CD4-positive, alpha-beta memory T cell (primary cell): ENCODE results near the gene UNKL. TPM values are rescaled to one million over a fixed set of nuclear protein-coding genes. Genes with fewer than 3 reads are reported as not detected.

Source experiments
- CTCF ChIA-PET: fragments of 350-600 bp; sonication (Branson Sonifier 250); formaldehyde crosslinking; loops from one replicate; lab custom pipeline; 2021; ENCODE audit warnings: inconsistent platforms; ENCODE audit not compliant: partially characterized antibody; lab: Charles Lee
- POLR2A ChIA-PET: fragments of 350-600 bp; sonication (Branson Sonifier 250); formaldehyde crosslinking; loops from one replicate; lab custom pipeline; 2021; ENCODE audit not compliant: partially characterized antibody; lab: Charles Lee
- DNase-seq, 5 donors: peaks; one replicate each; pipeline versions ENCODE4 v3.0.0 to v3.0.0-alpha.2; 2020 to 2022; ENCODE audit warnings: mixed read lengths in 1 of 5
- H3K27ac ChIP-seq: one replicate; pipeline ENCODE4 v1.7.0; 2013; ENCODE audit warnings: low read depth, low read length
- H3K27me3 ChIP-seq: 2 replicates; pipeline ENCODE4 v1.7.0; 2013; ENCODE audit warnings: mild to moderate bottlenecking, low read length, moderate library complexity; ENCODE audit not compliant: insufficient read depth
- H3K36me3 ChIP-seq: 2 replicates; pipeline ENCODE4 v1.7.0; 2013; ENCODE audit warnings: mild to moderate bottlenecking, low read length, moderate library complexity; ENCODE audit not compliant: insufficient read depth
- H3K4me1 ChIP-seq: 2 replicates; pipeline ENCODE4 v1.7.0; 2013; ENCODE audit warnings: mild to moderate bottlenecking, low read length, moderate library complexity; ENCODE audit not compliant: insufficient read depth
- H3K4me3 ChIP-seq, 2 donors: one replicate each; pipeline ENCODE4 v1.7.0; 2013; ENCODE audit warnings: low read length in 2 of 2, mild to moderate bottlenecking in 1 of 2
- H3K9me3 ChIP-seq, 2 donors: one replicate each; pipeline ENCODE4 v1.7.0; 2013; ENCODE audit warnings: low read length in 2 of 2, control low read depth in 1 of 2; ENCODE audit not compliant: control insufficient read depth in 1 of 2
- H3K27ac Mint-ChIP-seq, 7 donors: one replicate each; pipeline ENCODE4 v1.8.0; 2020 to 2021; ENCODE audit warnings: mixed read lengths in 7 of 7, mild to moderate bottlenecking in 6 of 7, inconsistent platforms in 3 of 7, moderate library complexity in 3 of 7
- H3K27me3 Mint-ChIP-seq, 2 donors: one replicate each; pipeline ENCODE4 v1.8.0; 2020 to 2021; ENCODE audit warnings: mixed read lengths in 2 of 2
- H3K36me3 Mint-ChIP-seq, 2 donors: one replicate each; pipeline ENCODE4 v1.8.0; 2020 to 2021; ENCODE audit warnings: mixed read lengths in 2 of 2, inconsistent platforms in 1 of 2, mild to moderate bottlenecking in 1 of 2
- H3K4me1 Mint-ChIP-seq, 4 donors: one replicate each; pipeline ENCODE4 v1.8.0; 2020 to 2021; ENCODE audit warnings: mixed read lengths in 4 of 4, mild to moderate bottlenecking in 1 of 4
- H3K4me3 Mint-ChIP-seq, 8 donors: one replicate each; pipeline ENCODE4 v1.8.0; 2020 to 2021; ENCODE audit warnings: mixed read lengths in 8 of 8, mild to moderate bottlenecking in 7 of 8, moderate library complexity in 6 of 8, inconsistent platforms in 3 of 8
- H3K9me3 Mint-ChIP-seq, 8 donors: one replicate each; pipeline ENCODE4 v1.8.0; 2020 to 2021; ENCODE audit warnings: mixed read lengths in 8 of 8, mild to moderate bottlenecking in 5 of 8, inconsistent platforms in 3 of 8, moderate library complexity in 1 of 8
- intact Hi-C: fragments of 100-400 bp; cut with micrococcal nuclease; formaldehyde crosslinking; loops from one replicate; pipeline ENCODE4 v1.15.1; 2023
- polyA plus RNA-seq, 2 donors: library from polyadenylated mRNA; unstranded; fragments of 300-500 nt; fragmentation: Illumina TruSeq; gene quantifications; one replicate each; pipeline ENCODE4 v1.2.3, GENCODE V29; 2021
- total RNA-seq, 2 experiments: library from RNA; stranded (reverse); gene quantifications; one replicate each; pipeline ENCODE4 v1.2.3, GENCODE V29; 2021

The UNKL gene
- total and polyA plus RNA-seq, 4 experiments from 2014 or later: 1.3 to 122 (median 59.5) TPM

DNA sequence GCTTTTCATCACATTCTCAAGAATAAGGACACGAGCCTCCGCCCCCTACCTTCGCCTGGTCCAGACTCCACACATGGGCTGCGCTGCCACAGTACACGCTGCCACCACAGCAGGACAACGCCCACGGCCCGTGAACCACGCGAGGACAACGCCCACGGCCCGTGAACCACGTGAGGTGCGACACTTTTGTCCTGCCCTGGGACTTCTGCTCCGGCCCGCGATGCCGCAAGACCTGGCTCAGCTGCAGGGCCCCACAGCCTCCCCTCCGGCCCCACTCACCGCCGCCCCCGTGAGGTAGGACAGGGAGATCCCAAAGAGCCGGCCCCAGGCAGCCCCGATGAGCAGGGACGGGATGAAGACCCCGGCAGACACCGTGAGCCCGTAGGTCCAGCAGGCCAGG is 35.7 kb upstream of the UNKL start:
- intact Hi-C loops: no loop called here
- no peaks in the 10 kb centered on the region for H3K9me3 ChIP-seq
- Mint-ChIP-seq H3K4me3 (no peak overlapping the region), H3K36me3 (peaks cover 6 to 24% of the 10 kb centered on the region in 2 donors), H3K9me3 (no peaks in the 10 kb centered on the region), H3K27ac (no peak overlapping the region), H3K4me1 (no peaks in the 10 kb centered on the region), H3K27me3 (no peaks in the 10 kb centered on the region)
- no peak overlapping the region for H3K4me3 ChIP-seq
- no peak for DNase-seq
- CTCF ChIA-PET: no interaction called here
- no peaks in the 10 kb centered on the region for H3K4me1 ChIP-seq
- peaks cover 5% of the 10 kb centered on the region for H3K36me3 ChIP-seq
- H3K27me3 ChIP-seq: no peaks in the 10 kb centered on the region
- POLR2A ChIA-PET: no interaction called here
- H3K27ac ChIP-seq: no peak overlapping the region

DNA sequence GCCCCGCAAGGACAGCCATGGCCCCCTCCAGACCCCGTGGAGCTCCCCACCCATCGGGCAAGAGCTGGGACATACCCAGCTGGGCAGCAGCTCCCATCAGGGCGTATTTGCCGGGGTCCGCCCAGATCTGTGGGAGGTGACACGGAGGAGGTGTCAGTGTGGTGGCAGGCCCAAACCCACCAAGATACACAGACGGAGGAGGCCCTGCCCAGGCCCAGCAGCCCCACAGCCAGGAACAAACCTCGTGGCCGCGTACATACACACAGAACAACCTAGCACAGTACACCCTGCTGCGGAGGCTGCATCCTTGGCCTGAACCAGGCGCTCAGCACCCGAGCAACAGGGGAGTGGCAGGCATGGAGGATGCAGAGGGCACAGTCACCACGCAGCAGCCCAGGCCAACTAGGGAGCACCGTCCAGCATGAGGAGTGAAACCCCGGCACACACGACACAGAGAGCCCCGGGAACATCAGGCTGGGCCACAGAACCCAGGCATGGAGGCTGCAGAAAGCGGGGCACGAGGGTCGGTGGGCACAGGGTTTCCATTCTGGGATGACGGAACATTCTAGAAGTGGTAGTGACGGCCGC is 34.8 kb upstream of the UNKL start:
- Mint-ChIP-seq H3K27ac (no peak overlapping the region), H3K4me1 (no peaks in the 10 kb centered on the region), H3K9me3 (no peaks in the 10 kb centered on the region), H3K36me3 (peaks cover 6 to 22% of the 10 kb centered on the region in 2 donors), H3K4me3 (no peak overlapping the region), H3K27me3 (no peaks in the 10 kb centered on the region)
- H3K9me3 ChIP-seq: no peaks in the 10 kb centered on the region
- H3K36me3 ChIP-seq: peaks cover 5% of the 10 kb centered on the region
- no peaks in the 10 kb centered on the region for H3K27me3 ChIP-seq
- H3K27ac ChIP-seq: no peak overlapping the region
- no peak overlapping the region for H3K4me3 ChIP-seq
- intact Hi-C loops: no loop called here
- ChIA-PET POLR2A (no interaction called here), CTCF (no interaction called here)
- no peak for DNase-seq
- no peaks in the 10 kb centered on the region for H3K4me1 ChIP-seq

- Mint-ChIP-seq H3K4me3 (no peak overlapping the region), H3K36me3 (peaks cover 6 to 18% of the 10 kb centered on the region in 2 donors), H3K27me3 (no peaks in the 10 kb centered on the region), H3K9me3 (no peaks in the 10 kb centered on the region), H3K27ac (no peak overlapping the region), H3K4me1 (no peaks in the 10 kb centered on the region)
- H3K4me3 ChIP-seq: no peak overlapping the region
- ChIA-PET CTCF (no interaction called here), POLR2A (no interaction called here)
- DNase-seq: no peak
- H3K9me3 ChIP-seq: no peaks in the 10 kb centered on the region
- H3K27me3 ChIP-seq: no peaks in the 10 kb centered on the region
- no peak overlapping the region for H3K27ac ChIP-seq
- no peaks in the 10 kb centered on the region for H3K4me1 ChIP-seq
- intact Hi-C loops: no loop called here
- peaks cover 2% of the 10 kb centered on the region for H3K36me3 ChIP-seq
These were observed 34.1 kb upstream of the UNKL start for GRCh38 chr16:1448536-1449116.

DNA sequence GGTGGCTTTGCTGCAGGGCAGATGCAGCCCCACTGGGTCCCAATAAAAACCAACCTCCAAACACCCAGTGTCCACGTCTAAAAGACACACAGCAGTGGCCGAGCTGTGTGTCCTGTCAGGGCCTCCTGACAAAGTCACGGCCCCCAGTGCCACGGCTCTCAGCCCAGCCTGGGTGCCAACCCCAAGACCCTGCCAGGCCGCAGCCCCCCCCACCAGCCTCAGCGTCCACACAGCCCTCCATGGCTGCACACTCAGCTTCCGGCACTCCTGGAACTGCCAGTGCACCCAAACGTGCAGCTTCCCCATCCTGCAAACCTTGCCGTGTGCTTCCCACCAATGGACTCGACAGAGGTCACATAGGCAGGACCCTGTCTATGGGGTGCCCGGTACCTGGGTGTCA is 33.5 kb upstream of the UNKL start:
- Histone ChIP-seq H3K9me3 (no peaks in the 10 kb centered on the region), H3K4me3 (no peak overlapping the region), H3K27ac (no peak overlapping the region), H3K27me3 (no peaks in the 10 kb centered on the region), H3K4me1 (no peaks in the 10 kb centered on the region), H3K36me3 (no peaks in the 10 kb centered on the region)
- ChIA-PET POLR2A (no interaction called here), CTCF (no interaction called here)
- peaks cover 6 to 15% of the 10 kb centered on the region in 2 donors for H3K36me3 Mint-ChIP-seq
- no peak for DNase-seq
- no peaks in the 10 kb centered on the region for H3K4me1 Mint-ChIP-seq
- no peak overlapping the region for H3K4me3 Mint-ChIP-seq
- H3K27ac Mint-ChIP-seq: peak overlapping the region in 1 of 7 donors; percentile 35
- intact Hi-C loops: no loop called here
- H3K27me3 Mint-ChIP-seq: no peaks in the 10 kb centered on the region
- no peaks in the 10 kb centered on the region for H3K9me3 Mint-ChIP-seq

GRCh38 chr16:1446296-1447080 is 32.0 kb upstream of the UNKL start:
- no peaks in the 10 kb centered on the region for H3K36me3 ChIP-seq
- no peak overlapping the region for H3K4me3 ChIP-seq
- H3K4me3 Mint-ChIP-seq: no peak overlapping the region
- no peaks in the 10 kb centered on the region for H3K27me3 Mint-ChIP-seq
- no peaks in the 10 kb centered on the region for H3K9me3 ChIP-seq
- ChIA-PET CTCF (no interaction called here), POLR2A (no interaction called here)
- peaks cover 2 to 12% of the 10 kb centered on the region in 2 donors for H3K36me3 Mint-ChIP-seq
- no peaks in the 10 kb centered on the region for H3K4me1 Mint-ChIP-seq
- no peaks in the 10 kb centered on the region for H3K27me3 ChIP-seq
- no peaks in the 10 kb centered on the region for H3K4me1 ChIP-seq
- no peaks in the 10 kb centered on the region for H3K9me3 Mint-ChIP-seq
- H3K27ac Mint-ChIP-seq: no peak overlapping the region
- H3K27ac ChIP-seq: no peak overlapping the region
- intact Hi-C loops: no loop called here
- DNase-seq: no peak

DNA sequence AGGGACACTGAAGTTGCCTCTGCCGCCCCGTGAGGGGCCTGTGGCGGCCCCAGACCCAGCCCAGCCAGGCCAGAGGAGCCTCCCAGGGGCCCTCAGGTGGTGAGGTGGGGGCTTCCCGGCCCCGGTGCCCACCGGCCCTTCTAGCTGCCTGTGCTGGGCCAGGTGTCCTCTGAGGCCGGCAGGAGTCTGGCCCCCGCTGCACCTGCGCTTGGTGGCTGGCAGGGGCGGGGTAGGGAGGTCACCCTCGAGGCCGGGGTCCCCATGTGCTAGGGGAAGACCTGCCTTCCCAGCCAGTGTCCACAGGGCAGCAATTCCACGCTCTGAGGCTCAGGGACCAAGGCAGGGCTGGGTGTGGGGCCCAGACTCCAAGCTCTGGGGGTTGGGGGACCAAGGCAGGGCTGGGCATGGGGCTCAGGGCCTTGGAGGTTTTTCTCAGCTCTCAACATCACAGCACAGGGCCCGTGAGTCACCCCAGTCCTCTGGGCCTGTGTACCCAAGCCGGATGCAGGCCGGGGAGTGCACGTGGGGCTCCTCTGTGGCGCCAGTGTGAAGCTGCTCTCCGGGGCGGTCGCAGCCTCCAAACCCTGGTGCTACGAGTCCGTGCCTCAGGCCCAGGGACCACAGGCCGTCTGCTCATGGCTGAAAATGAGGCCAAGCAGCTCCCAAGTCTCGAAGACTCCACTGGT is 31.2 kb upstream of the UNKL start:
- no peak overlapping the region for H3K27ac Mint-ChIP-seq
- H3K27me3 Mint-ChIP-seq: no peaks in the 10 kb centered on the region
- Histone ChIP-seq H3K27me3 (no peaks in the 10 kb centered on the region), H3K4me3 (no peak overlapping the region), H3K9me3 (no peaks in the 10 kb centered on the region), H3K36me3 (no peaks in the 10 kb centered on the region), H3K4me1 (no peaks in the 10 kb centered on the region), H3K27ac (no peak overlapping the region)
- H3K4me3 Mint-ChIP-seq: no peak overlapping the region
- intact Hi-C loops: no loop called here
- ChIA-PET CTCF (interaction anchor here (0.6 kb wide), 1 partner anchor 40 kb away, joined by 3 read pairs; no protein-coding TSS in a partner anchor), POLR2A (no interaction called here)
- H3K9me3 Mint-ChIP-seq: no peaks in the 10 kb centered on the region
- DNase-seq: no peak
- no peaks in the 10 kb centered on the region for H3K4me1 Mint-ChIP-seq
- peaks cover 0 to 10% of the 10 kb centered on the region in 2 donors for H3K36me3 Mint-ChIP-seq
